Ovary (tissue), 3 donors: ENCODE measurements around the gene DMRTC1.
"Not testable (repeated sequence)": the region's sequence is repeated elsewhere in the genome, so short reads cannot be mapped to it uniquely, and the experiment has no call there.

Source experiments
- CTCF ChIP-seq, 3 donors: fragments of 450-650 bp in 2 of 3; fragments of 200-600 bp in 1 of 3; IDR thresholded peaks; one replicate each; pipeline versions ENCODE4 v1.5.1 to v1.8.0; 2016 to 2022; ENCODE audit warnings: antibody characterized with exemption in 3 of 3, mild to moderate bottlenecking in 1 of 3
- EP300 ChIP-seq: sonication (generic); formaldehyde crosslinking; IDR thresholded peaks from one replicate; pipeline ENCODE4 v1.6.1; 2017; ENCODE audit warnings: antibody characterized with exemption
- POLR2A ChIP-seq: fragments of 450-650 bp; IDR thresholded peaks from one replicate; pipeline ENCODE4 v1.6.1; 2017; ENCODE audit warnings: antibody characterized with exemption, mild to moderate bottlenecking, moderate library complexity
- donor health status: DM: no; HTN: no; CAD: no.

GRCh38 chrX:72943035-72943818 lies 410 bp downstream of the DMRTC1 start:
- TF ChIP-seq EP300; CTCF (IDR thresholded peaks at IDR 0.05); POLR2A: not testable (repeated sequence)
